ENCODE data around the gene CACNA1S. TPM values are rescaled to one million over a fixed set of nuclear protein-coding genes. Genes with fewer than 3 reads are reported as not detected.

Gene CACNA1S
- polyA plus RNA-seq (ENCODE audit: insufficient read length) = 0.53 TPM
- long read RNA-seq, donor 1 = 0 reads
- long read RNA-seq, donor 2 = 0 reads
- long read RNA-seq, donor 3 = 0 reads
- long read RNA-seq, donor 4 = 0 reads
- long read RNA-seq, donor 5 = 0 reads
- long read RNA-seq, donor 6 = 0 reads
- long read RNA-seq, donor 7 = 0 reads
- long read RNA-seq, donor 8 = 0 reads

DNA sequence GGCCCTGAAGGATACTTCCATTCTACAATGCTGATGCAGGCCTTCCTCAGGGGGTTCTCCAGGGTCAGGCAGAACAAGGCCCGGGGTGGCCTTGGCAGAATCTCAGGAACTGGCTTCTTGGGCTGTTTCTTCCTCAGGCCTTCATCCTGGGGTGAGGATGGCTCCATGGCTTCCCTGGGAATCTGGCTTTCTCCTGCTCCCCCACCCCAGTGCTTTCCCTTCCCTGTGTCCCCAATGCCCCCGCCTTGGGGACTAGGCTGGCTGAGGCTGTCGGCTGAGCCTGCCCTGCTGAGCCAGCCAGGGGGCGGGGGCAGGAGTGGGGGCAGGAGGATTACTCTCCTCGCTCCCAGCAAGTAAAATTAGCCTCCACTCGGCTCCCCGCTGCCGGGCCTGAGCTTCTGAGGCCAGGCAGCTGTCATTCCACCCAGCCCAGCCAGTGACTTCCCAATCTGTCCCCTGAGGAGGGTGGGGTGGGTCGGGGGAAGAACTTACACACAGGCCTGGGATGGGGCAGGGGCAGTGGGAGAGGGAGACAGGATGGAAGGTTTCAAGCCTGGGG is at the start of gene CACNA1S:
CACNA1S (minus strand) TSS at position 254 of the 559 bp plus-strand sequence; CDS start at position 167, 87 bp downstream.
- no peak for DNase-seq

DNA sequence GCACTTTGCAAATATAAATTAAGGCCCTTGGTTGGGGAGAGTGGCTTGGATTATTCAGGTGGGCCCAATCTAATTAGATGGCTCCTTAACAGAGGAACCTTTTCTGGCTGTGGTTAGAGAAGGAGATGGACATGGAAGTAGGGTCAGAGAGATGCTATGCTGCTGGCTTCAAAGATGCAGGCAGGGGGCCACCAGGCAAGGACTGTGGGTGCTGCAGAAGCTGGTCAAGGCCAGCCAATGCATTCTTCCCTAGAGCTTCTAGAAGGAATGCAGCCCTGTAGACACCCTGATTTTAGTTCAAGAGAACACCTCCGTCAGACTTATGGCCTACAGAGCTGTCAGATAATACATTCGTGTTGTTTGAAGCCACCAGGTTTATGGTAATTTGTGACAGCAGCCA is 45.7 kb upstream of the CACNA1S start:
- DNase-seq = no peak

- DNase-seq = no peak
Observed at GRCh38 chr1:201156819-201157218, 44.6 kb upstream of the CACNA1S start.

DNA sequence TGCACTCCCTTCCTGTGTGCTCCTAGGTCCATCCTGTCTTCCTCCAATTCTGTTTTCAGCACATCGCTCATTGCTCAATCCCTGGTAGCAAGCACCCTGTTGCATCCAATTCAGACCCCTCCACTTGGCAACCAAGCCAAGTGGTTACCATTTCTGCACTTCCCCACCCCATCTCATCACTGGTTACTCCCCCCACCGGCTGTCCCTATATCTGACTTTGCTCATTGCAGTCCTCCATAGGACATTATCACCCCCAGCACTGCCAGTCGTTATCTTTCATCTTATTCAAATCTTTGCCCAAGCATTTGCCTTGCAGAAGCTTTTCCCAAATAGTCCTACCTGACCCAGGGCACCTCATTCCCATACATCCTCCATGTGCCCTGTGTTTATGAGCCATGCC is 44.1 kb upstream of the CACNA1S start:
- DNase-seq = no peak

DNA sequence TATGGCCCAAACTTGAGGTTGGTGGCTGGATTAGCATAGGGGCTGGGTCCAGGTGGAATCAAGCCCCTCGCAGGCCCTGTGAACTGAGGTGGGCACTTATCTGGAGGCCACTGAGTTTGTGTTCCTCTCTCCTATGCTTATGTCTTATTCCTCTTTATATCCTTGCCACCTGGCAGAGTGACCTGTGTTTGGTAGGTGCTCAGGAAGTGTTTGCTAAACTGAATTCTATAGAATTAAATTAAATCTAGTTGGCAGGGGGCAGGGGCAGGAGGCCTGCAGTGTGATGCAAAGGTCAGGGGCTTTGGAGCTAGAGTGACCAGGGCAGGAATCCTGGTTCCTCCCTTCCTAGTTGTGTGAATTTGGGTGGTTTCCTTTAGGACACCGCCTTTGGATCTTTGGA is 43.1 kb upstream of the CACNA1S start:
- DNase-seq = no peak

DNA sequence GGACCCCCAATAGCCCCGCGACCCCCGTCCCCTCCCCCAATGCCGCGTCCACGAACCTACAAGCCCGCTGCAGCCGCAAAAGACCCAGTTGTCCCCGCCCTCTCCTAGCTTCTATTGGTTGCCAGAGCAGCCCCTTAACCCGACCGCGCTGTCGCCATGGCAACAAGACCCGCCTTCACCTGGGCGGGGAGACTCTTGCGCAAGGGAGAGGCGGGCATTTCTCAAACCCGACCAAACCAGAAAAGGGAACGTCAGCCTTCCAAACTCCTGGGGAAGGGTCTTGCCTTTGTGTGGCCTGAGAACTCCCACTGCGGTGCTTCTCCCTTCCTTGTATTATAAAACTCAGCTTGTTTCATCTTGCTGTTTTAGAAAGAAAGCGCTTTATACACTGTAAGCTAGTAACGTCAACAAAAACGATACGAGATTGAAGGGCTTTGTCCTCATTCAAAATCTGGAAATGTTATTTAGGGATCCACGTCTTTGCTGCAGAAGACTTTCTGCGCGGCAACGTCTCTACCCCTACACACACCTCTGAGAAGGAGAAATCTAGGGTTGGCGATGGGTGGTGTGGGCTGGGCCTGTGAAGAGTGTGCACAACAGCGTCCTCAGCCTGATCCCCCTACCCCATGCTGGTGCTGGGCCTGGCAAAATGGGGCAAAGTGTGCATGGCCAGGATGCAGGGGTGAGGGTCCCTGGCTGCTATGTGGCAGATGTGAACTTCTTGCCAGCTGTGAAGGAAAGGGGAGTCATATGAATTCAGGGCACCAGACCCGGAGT is 42.4 kb upstream of the CACNA1S start, which contains the start of gene TMEM9:
TMEM9 (minus strand) TSS at position 86 of the 777 bp plus-strand sequence. CDS start 551 bp downstream, outside the sequence.
- peak; percentile 99 for DNase-seq

- no peak for DNase-seq
Observed at GRCh38 chr1:201153474-201154388, 41.5 kb upstream of the CACNA1S start.

- DNase-seq = no peak
Observed at GRCh38 chr1:201149400-201149799, 37.2 kb upstream of the CACNA1S start.

- DNase-seq = no peak
Observed at GRCh38 chr1:201147396-201148015, 35.3 kb upstream of the CACNA1S start.

GRCh38 chr1:201146626-201147390 is 34.6 kb upstream of the CACNA1S start:
- no peak for DNase-seq

- no peak for DNase-seq
Observed at GRCh38 chr1:201145816-201146215, 33.6 kb upstream of the CACNA1S start.

- DNase-seq = no peak
Observed at GRCh38 chr1:201145132-201145531, 32.9 kb upstream of the CACNA1S start.

DNA sequence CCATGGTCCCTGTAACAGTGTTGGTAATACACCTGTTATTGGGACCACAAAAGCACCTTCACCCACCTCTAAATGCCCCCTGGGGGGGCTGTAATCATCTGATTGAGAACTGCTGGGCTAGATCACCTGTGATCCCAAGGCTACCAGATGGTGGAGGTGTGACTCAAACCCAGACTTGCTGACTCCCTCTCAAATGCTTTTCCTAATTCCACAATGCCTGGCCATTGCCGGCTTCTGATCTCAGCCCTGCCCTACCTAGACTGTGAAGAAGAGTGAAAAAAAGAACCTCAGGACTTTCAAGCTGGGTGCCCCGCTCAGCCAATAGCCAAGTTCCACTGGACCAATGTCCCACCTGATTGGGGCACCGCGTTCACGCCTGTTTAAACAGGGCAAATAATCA is 32.5 kb upstream of the CACNA1S start:
- no peak for DNase-seq

DNA sequence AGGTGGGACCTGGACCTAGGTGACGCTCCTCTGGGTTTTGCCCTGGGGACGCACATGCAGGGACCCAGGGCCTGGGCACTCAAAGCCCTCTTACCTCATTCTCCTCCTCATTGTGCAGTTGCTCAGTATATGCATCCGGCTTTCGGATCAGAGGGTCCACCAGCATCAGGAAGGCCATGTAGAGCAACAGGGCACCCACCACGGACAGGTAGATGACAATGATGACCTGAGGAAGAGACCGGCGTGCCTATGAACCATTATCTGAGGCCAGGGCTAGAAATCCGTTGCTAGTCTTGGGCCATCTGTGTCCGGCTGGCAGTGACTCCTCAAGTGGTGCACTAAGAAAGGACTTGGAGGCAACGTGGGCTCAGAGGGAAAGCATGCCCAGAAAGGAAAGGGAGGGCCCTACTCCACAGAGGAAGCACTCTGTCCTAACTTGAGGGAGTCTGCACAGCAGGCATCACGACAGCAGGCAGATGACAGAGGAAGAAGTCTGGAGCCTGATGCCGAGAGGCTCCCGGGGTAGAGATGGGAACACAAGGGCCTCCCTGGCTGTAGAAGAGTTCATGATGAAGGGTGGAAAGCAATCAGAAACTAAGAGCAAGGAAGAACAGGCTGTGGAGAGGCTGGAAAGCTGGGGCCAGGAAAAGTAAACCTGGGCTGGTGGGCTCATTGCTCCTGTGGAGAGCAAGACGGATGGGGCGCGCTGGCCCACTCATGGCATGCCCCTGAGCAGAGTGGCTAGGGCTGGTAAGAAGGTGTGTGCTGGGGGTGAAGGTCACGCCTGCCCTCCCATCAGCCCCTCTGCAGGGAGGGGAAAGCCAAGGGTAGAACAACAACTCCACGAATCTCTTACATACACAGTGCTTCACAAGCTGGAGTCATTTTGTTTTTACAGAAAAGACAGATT is 31.8 kb upstream of the CACNA1S start:
- DNase-seq = no peak

DNA sequence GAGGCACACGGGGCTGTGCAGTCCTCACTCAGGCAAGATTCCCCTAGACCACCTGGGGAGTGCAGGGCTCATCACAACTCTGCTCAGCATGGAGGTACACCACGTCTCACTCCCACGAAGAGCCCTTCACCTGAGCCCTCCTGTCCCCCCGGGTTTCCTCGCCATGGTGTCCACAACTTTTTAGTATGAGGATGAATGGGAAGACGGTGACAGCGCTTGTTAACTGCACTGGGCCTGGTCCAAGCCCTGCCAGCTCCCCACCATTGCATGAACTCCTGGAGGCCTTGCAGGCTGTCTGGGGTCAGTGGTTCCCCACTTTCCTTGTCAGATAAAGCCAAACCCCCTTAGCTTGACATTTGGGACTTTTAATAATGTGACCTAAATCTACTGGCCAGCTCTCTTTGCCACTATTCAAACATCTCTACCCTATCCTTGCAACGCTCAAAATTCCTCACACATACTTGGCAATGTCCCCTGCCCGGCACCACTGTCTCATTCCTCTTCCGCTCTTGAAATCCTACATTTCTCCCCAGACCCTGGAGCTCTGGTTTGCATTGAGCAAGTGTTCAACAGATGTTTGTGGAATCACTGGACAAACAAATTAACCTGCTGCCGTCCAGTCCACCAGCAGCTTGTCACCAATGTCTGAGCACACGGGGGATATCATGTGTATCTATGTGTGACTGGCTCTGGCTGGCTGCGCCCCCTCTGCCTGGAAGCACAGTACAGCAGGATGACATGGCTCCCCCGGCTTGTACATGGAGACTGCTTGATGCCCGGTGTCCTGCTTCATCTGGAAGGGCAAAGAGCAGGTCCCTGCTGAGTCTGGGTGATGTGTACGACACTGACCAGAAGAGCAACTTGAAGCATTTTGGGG is 30.9 kb upstream of the CACNA1S start:
- DNase-seq = no peak

GRCh38 chr1:201142011-201142848 is 30.0 kb upstream of the CACNA1S start:
- DNase-seq = no peak

GRCh38 chr1:201141418-201141817 is 29.2 kb upstream of the CACNA1S start:
- DNase-seq = no peak

DNA sequence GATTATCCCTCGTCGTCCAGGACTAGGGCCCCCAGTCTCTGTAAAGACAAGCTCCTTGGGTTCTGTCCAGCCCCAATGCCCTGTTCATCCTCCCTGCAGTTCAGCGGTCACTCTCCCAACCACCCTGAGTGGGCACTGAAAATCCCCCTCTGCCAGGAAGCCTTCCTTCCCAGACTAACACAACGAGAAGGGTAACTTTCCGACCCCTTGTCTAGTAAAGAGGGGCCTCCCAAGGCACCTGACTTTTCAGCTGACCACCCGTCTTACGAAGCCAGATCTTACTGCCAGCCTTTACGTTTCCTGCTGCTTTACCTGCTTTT is 28.7 kb upstream of the CACNA1S start:
- DNase-seq = no peak
